Gastrocnemius medialis (tissue), 4 donors: ENCODE data around the gene MERTK.

Experiments used
- POLR2A ChIP-seq, 2 donors: fragments of 450-650 bp; IDR thresholded peaks; one replicate each; pipeline ENCODE4 v1.6.1; 2017; ENCODE audit warnings: antibody characterized with exemption in 2 of 2, mild to moderate bottlenecking in 2 of 2, moderate library complexity in 2 of 2
- TF ChIP-seq, protein P1 (sequence below), 5 experiments: fragments of 450-650 bp in 3 of 5; fragments of 200-600 bp in 2 of 5; sonication (generic) in 2 of 5; IDR thresholded peaks in 4 of 5; conservative IDR thresholded peaks in 1 of 5; 1 replicate in 4 of 5; 2 replicates in 1 of 5; pipeline ENCODE4 v1.5.1; 2016 to 2019; ENCODE audit warnings: antibody characterized with exemption in 5 of 5, mild to moderate bottlenecking in 3 of 5, moderate library complexity in 3 of 5

DNA sequence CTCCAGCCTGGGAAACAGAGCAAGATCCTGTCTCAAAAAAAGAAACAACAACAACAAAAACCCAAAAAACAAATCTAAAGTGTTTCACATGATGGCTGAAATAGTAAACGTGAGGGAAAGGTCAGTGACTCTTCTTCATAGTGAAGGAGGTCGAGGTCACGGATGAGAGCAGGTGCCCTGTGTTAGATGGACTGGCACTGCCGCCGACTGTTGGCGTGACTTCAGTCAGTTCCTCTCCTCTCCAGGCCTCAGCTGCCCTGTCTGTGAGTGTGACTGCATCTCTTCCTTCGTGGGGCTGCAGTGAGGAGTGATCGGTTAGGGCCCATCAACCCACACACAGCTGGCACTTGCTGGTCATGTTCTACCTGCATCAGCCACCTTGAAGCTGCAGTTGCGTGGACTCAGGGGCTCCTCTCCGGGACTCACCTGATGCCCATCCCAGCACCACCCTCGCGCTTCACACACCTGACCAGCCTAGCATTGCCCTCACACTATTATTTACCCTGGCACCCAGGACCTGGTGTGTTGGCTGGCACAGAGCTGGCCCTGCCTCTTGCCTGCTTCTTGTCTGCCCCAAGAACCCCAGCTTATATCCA, 126.6 kb downstream of the MERTK start:
- TF ChIP-seq POLR2A (IDR thresholded peaks at IDR 0.05): no peak
- TF ChIP-seq, protein P1, sequence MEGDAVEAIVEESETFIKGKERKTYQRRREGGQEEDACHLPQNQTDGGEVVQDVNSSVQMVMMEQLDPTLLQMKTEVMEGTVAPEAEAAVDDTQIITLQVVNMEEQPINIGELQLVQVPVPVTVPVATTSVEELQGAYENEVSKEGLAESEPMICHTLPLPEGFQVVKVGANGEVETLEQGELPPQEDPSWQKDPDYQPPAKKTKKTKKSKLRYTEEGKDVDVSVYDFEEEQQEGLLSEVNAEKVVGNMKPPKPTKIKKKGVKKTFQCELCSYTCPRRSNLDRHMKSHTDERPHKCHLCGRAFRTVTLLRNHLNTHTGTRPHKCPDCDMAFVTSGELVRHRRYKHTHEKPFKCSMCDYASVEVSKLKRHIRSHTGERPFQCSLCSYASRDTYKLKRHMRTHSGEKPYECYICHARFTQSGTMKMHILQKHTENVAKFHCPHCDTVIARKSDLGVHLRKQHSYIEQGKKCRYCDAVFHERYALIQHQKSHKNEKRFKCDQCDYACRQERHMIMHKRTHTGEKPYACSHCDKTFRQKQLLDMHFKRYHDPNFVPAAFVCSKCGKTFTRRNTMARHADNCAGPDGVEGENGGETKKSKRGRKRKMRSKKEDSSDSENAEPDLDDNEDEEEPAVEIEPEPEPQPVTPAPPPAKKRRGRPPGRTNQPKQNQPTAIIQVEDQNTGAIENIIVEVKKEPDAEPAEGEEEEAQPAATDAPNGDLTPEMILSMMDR (IDR thresholded peaks at IDR 0.05 in 4 of 5, conservative IDR thresholded peaks at IDR 0.05 in 1 of 5): no peak
